GM23248 (cell line): ENCODE results near the gene SKAP1. TPM values are rescaled to one million over a fixed set of nuclear protein-coding genes. Genes with fewer than 3 reads are reported as not detected.

Experiments used
- DNase-seq: peaks from one replicate; pipeline ENCODE4 v3.0.0-alpha.2; 2015
- H2AFZ ChIP-seq: fragments of 200-600 bp; sonication (generic); 2 replicates; pipeline ENCODE4 v1.6.1; 2016; ENCODE audit warnings: antibody characterized with exemption
- H3F3A ChIP-seq: fragments of 200-600 bp; sonication (generic); 2 replicates; pipeline ENCODE4 v1.6.1; 2016; ENCODE audit warnings: mild to moderate bottlenecking, antibody characterized with exemption, mixed run types; ENCODE audit not compliant: insufficient read depth
- H3K27ac ChIP-seq: fragments of 200-600 bp; sonication (generic); 2 replicates; pipeline ENCODE4 v1.5.1; 2016; ENCODE audit warnings: mild to moderate bottlenecking
- H3K27me3 ChIP-seq: fragments of 200-600 bp; sonication (generic); replicated peaks from 2 replicates; pipeline ENCODE4 v1.6.1; 2016; ENCODE audit warnings: mild to moderate bottlenecking; ENCODE audit not compliant: insufficient read depth
- H3K36me3 ChIP-seq: fragments of 200-600 bp; sonication (generic); 2 replicates; pipeline ENCODE4 v1.6.1; 2016; ENCODE audit warnings: low read depth, mild to moderate bottlenecking
- H3K4me1 ChIP-seq: fragments of 200-600 bp; sonication (generic); 2 replicates; pipeline ENCODE4 v1.6.1; 2016; ENCODE audit warnings: mild to moderate bottlenecking; ENCODE audit not compliant: insufficient read depth
- H3K4me2 ChIP-seq: fragments of 200-600 bp; sonication (generic); one replicate; pipeline ENCODE4 v1.6.1; 2016; ENCODE audit warnings: mild to moderate bottlenecking; ENCODE audit not compliant: unreplicated experiment
- H3K4me3 ChIP-seq: fragments of 200-600 bp; sonication (generic); 2 replicates; pipeline ENCODE4 v1.5.1; 2016; ENCODE audit warnings: mild to moderate bottlenecking
- H3K79me2 ChIP-seq: fragments of 200-600 bp; sonication (generic); 2 replicates; pipeline ENCODE4 v1.6.1; 2016; ENCODE audit warnings: mild to moderate bottlenecking; ENCODE audit not compliant: insufficient read depth
- H3K9ac ChIP-seq: fragments of 200-600 bp; sonication (generic); 2 replicates; pipeline ENCODE4 v1.6.1; 2016; ENCODE audit warnings: mild to moderate bottlenecking
- H3K9me2 ChIP-seq: fragments of 200-600 bp; sonication (generic); 2 replicates; pipeline ENCODE4 v1.6.1; 2016; ENCODE audit warnings: mixed run types, mild to moderate bottlenecking, moderate library complexity; ENCODE audit not compliant: insufficient read depth
- H3K9me3 ChIP-seq: fragments of 200-600 bp; sonication (generic); one replicate; pipeline ENCODE4 v1.6.1; 2017; ENCODE audit warnings: low read depth
- H4K20me1 ChIP-seq: fragments of 200-600 bp; sonication (generic); 2 replicates; pipeline ENCODE4 v1.6.0; 2016; ENCODE audit not compliant: insufficient read depth
- EZH2 ChIP-seq: fragments of 200-600 bp; sonication (generic); IDR thresholded peaks from 2 replicates; pipeline ENCODE4 v1.6.1; 2018; ENCODE audit warnings: antibody characterized with exemption, mild to moderate bottlenecking; ENCODE audit not compliant: insufficient read depth, poor library complexity, severe bottlenecking
- EZH2phosphoT487 ChIP-seq: fragments of 200-600 bp; sonication (generic); IDR thresholded peaks from 2 replicates; pipeline ENCODE4 v1.6.1; 2018; ENCODE audit warnings: antibody characterized with exemption, moderate library complexity, mild to moderate bottlenecking, low read depth; ENCODE audit not compliant: insufficient read depth
- WGBS, 2 experiments: methylation state at CpG; one replicate each; pipeline ENCODE4 v1.1.6; 2015 to 2017; ENCODE audit warnings: low lambda C conversion rate in 2 of 2, low coverage in 1 of 2; ENCODE audit errors: missing lambda C conversion rate in 2 of 2; 5-methylcytosine and 5-hydroxymethylcytosine counted together
- in situ Hi-C: fragments of 300-500 bp; cut with MboI; formaldehyde crosslinking; loops from 2 replicates; pipeline ENCODE4 v1.15.0; 2020
- polyA plus RNA-seq: library from polyadenylated mRNA; unstranded; fragments of >200 nt; fragmentation: Nextera tagmentation; extraction: Ambion mirVana; gene quantifications from 2 replicates; pipeline ENCODE4 v1.2.1, GENCODE V29; 2016
- total RNA-seq: library from RNA; depleted of rRNA; stranded (reverse); fragments of >200 nt; shearing (Covaris generic); gene quantifications from 2 replicates; pipeline ENCODE4 v1.2.3, GENCODE V29; 2014

The SKAP1 gene
- total and polyA plus RNA-seq, 2 experiments from 2014 or later, result not detected

GRCh38 chr17:48106802-48107136 is 323.2 kb downstream of the SKAP1 start:
- DNase-seq, result no peak
- in situ Hi-C loops, result no loop called here
- Histone ChIP-seq H3K4me3 (peak overlapping the region; percentile 86), H2AFZ (peak overlapping the region; percentile 99), H3K79me2 (peaks cover 42% of the 10 kb centered on the region), H4K20me1 (no peaks in the 10 kb centered on the region; the same call in 1 of the 2 replicates), H3K27me3 (no peaks in the 10 kb centered on the region), H3K4me2 (peak overlapping the region; percentile 94), H3K9me3 (no peaks in the 10 kb centered on the region), H3K9ac (peak overlapping the region; percentile 83), H3K27ac (peak overlapping the region; percentile 43), H3K36me3 (no peaks in the 10 kb centered on the region), H3F3A (no peaks in the 10 kb centered on the region), H3K4me1 (peaks cover 7% of the 10 kb centered on the region; the same call in 1 of the 2 replicates), H3K9me2 (no peaks in the 10 kb centered on the region)
- 30 to 33% methylated on average over 13 of the region's 13 CpGs for WGBS, 2 experiments
- no peak for TF ChIP-seq EZH2phosphoT487
- TF ChIP-seq EZH2, result no peak

- no peak overlapping the region for H3K4me3 ChIP-seq
- TF ChIP-seq EZH2phosphoT487, result no peak
- no peaks in the 10 kb centered on the region for H3K9me3 ChIP-seq
- H3F3A ChIP-seq, result peaks cover 14% of the 10 kb centered on the region
- no peak overlapping the region for H3K9ac ChIP-seq
- H3K4me1 ChIP-seq, result peaks cover 11% of the 10 kb centered on the region
- in situ Hi-C loops, result no loop called here
- no peaks in the 10 kb centered on the region for H3K9me2 ChIP-seq
- no peak overlapping the region for H2AFZ ChIP-seq
- 75 to 79% methylated on average over 6 to 7 of the region's 7 CpGs for WGBS, 2 experiments
- H3K27ac ChIP-seq, result no peak overlapping the region
- peaks cover 28% of the 10 kb centered on the region for H3K79me2 ChIP-seq
- H4K20me1 ChIP-seq, result no peaks in the 10 kb centered on the region
- no peak for DNase-seq
- no peaks in the 10 kb centered on the region for H3K27me3 ChIP-seq
- H3K4me2 ChIP-seq, result no peak overlapping the region
- no peaks in the 10 kb centered on the region for H3K36me3 ChIP-seq
These were observed 325.6 kb downstream of the SKAP1 start for GRCh38 chr17:48104440-48104839.

- Histone ChIP-seq H3K36me3 (no peaks in the 10 kb centered on the region), H3K9me2 (no peaks in the 10 kb centered on the region), H3K27ac (no peak overlapping the region), H3K79me2 (peaks cover 28% of the 10 kb centered on the region), H3K4me1 (peaks cover 6% of the 10 kb centered on the region), H4K20me1 (0 out of 2 replicates have a peak, but pooled peaks cover 5% of the 10 kb centered on the region), H3K4me3 (no peak overlapping the region), H3K27me3 (no peaks in the 10 kb centered on the region), H3F3A (peaks cover 19% of the 10 kb centered on the region), H3K4me2 (no peak overlapping the region), H3K9ac (no peak overlapping the region), H2AFZ (no peak overlapping the region), H3K9me3 (no peaks in the 10 kb centered on the region)
- no peak for DNase-seq
- in situ Hi-C loops, result no loop called here
- whole genome bisulfite sequencing, 2 experiments, result 87 to 93% methylated on average over 14 of the region's 14 CpGs
- TF ChIP-seq EZH2 (no peak), EZH2phosphoT487 (no peak)
These were observed 327.0 kb downstream of the SKAP1 start for GRCh38 chr17:48102798-48103715.

GRCh38 chr17:48102043-48102750 is 327.8 kb downstream of the SKAP1 start:
- Histone ChIP-seq H3K4me3 (0 out of 2 replicates have a peak overlapping the region, but pooled peaks have one; percentile 99), H3K9me2 (no peaks in the 10 kb centered on the region), H3K27me3 (no peaks in the 10 kb centered on the region), H3F3A (peaks cover 19% of the 10 kb centered on the region), H4K20me1 (0 out of 2 replicates have a peak, but pooled peaks cover 9% of the 10 kb centered on the region), H3K9ac (no peak overlapping the region; the same call in 1 of the 2 replicates), H2AFZ (peak overlapping the region; percentile 86; the same call in 1 of the 2 replicates), H3K4me1 (peaks cover 10% of the 10 kb centered on the region), H3K27ac (no peak overlapping the region), H3K9me3 (no peaks in the 10 kb centered on the region), H3K36me3 (no peaks in the 10 kb centered on the region), H3K4me2 (peak overlapping the region; percentile 81), H3K79me2 (peaks cover 32% of the 10 kb centered on the region)
- no peak for DNase-seq
- WGBS, 2 experiments, result 95 to 96% methylated on average over 19 of the region's 19 CpGs
- in situ Hi-C loops, result no loop called here
- TF ChIP-seq EZH2 (no peak), EZH2phosphoT487 (no peak)
